Measurements from ENCODE around the gene REXO5.

REXO5 gene

GRCh38 chr16:20875355-20875650, 69.0 kb downstream of the REXO5 start:
- DNase-seq = no peak

- DNase-seq = no peak
Observed at GRCh38 chr16:20878682-20879147, 72.4 kb downstream of the REXO5 start.

GRCh38 chr16:20879175-20880040, 73.1 kb downstream of the REXO5 start:
- no peak for DNase-seq

GRCh38 chr16:20880867-20881502, 74.7 kb downstream of the REXO5 start:
- DNase-seq = no peak

GRCh38 chr16:20881503-20881878, 75.2 kb downstream of the REXO5 start:
- no peak for DNase-seq

GRCh38 chr16:20883554-20884239, 77.4 kb downstream of the REXO5 start:
- DNase-seq = no peak

GRCh38 chr16:20884240-20884556, 77.9 kb downstream of the REXO5 start:
- DNase-seq = no peak

- DNase-seq = no peak
Observed at GRCh38 chr16:20886320-20886719, 80.0 kb downstream of the REXO5 start.

GRCh38 chr16:20887207-20887606, 80.9 kb downstream of the REXO5 start:
- no peak for DNase-seq

- DNase-seq = no peak
Observed at GRCh38 chr16:20889625-20890275, 83.4 kb downstream of the REXO5 start.

- no peak for DNase-seq
Observed at GRCh38 chr16:20894388-20894787, 88.1 kb downstream of the REXO5 start.

GRCh38 chr16:20897253-20897897, 91.0 kb downstream of the REXO5 start:
- DNase-seq = no peak

GRCh38 chr16:20897922-20898321, 91.6 kb downstream of the REXO5 start:
- no peak for DNase-seq

- DNase-seq = no peak
Observed at GRCh38 chr16:20899071-20899470, 92.7 kb downstream of the REXO5 start.
